ENCODE results near the gene NPAS3. TPM values are rescaled to one million over a fixed set of nuclear protein-coding genes. Genes with fewer than 3 reads are reported as not detected.

NPAS3 gene
- total RNA-seq, 1 experiment from 2014 or later: 15.6 TPM

DNA sequence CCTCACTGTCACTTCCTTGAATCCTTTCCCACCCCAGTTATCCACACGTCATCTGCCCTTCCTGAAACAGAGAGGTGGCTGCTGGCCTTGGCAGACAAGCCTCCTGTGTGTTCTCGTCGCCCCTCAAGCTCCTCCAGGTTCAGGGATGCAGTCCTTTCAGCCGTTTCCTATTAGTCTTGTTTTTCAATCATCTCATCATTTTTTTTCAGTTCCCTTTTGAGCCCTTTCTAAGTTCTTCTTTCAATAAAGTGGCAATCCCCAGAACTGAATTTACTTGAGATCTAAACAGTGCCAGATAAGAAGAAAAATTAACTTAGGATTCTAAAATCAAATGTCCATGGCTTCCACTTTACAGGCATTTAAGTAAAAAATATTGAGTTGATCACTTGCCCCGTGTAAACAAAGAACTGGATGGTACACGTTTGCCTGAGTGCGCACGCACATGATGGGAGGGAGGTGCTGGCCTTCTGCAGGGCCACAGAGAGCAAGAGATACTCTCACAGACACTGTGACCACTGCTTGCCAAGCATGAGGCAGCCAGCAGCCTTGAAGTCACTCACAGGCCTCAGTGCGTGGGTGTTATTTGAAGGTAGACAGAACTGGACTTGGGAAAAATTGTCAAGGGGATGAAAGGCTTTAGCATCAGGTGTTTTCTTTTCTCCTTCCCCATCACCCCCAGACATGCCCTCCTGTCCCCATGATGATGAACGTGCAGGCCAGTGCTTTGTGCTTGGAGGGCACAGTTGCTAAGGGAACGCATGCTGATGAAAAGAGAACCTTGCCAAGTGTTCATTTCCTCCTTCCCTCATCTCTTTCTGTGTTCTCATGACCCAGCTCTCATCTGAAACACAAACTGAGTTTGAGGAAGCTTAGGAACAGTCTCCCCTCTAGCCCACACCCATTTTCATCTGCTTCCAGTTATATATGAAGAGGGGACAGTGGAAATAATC lies 603.9 kb downstream of the NPAS3 start:
- no peaks in the 10 kb centered on the region for H3K4me1 ChIP-seq (ENCODE audit: insufficient read depth, low read length, poor library complexity, severe bottlenecking)
- DNase-seq (ENCODE audit: low spot score): no peak
- H3K4me3 ChIP-seq (ENCODE audit: low read depth, low read length, poor library complexity, severe bottlenecking): no peak overlapping the region
- no peaks in the 10 kb centered on the region for H3K9me3 ChIP-seq (ENCODE audit: low read depth, low read length, poor library complexity, severe bottlenecking)
- intact Hi-C loops (cut with micrococcal nuclease; ENCODE audit: unreplicated experiment): no loop called here
- ChIA-PET CTCF (no interaction called here), POLR2A (ENCODE audit: low non-redundant PET) (no interaction called here)
- no TSS peak for BruUV-seq (replicated peaks)
- TF ChIP-seq, protein P1, sequence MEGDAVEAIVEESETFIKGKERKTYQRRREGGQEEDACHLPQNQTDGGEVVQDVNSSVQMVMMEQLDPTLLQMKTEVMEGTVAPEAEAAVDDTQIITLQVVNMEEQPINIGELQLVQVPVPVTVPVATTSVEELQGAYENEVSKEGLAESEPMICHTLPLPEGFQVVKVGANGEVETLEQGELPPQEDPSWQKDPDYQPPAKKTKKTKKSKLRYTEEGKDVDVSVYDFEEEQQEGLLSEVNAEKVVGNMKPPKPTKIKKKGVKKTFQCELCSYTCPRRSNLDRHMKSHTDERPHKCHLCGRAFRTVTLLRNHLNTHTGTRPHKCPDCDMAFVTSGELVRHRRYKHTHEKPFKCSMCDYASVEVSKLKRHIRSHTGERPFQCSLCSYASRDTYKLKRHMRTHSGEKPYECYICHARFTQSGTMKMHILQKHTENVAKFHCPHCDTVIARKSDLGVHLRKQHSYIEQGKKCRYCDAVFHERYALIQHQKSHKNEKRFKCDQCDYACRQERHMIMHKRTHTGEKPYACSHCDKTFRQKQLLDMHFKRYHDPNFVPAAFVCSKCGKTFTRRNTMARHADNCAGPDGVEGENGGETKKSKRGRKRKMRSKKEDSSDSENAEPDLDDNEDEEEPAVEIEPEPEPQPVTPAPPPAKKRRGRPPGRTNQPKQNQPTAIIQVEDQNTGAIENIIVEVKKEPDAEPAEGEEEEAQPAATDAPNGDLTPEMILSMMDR (conservative IDR thresholded peaks at IDR 0.05; ENCODE audit: low read depth, low read length): no peak
- TF ChIP-seq EZH2 (IDR thresholded peaks at IDR 0.05; ENCODE audit: borderline replicate concordance, low read depth, low read length, poor library complexity, severe bottlenecking): no peak
- no peak overlapping the region for H3K27ac ChIP-seq (ENCODE audit: low read depth, low read length, poor library complexity, severe bottlenecking)
- no peaks in the 10 kb centered on the region for H3K27me3 ChIP-seq (replicated peaks; ENCODE audit: insufficient read depth, low read depth, low read length, poor library complexity)
- H3K36me3 ChIP-seq (ENCODE audit: insufficient read depth, low read length, poor library complexity, severe bottlenecking): no peaks in the 10 kb centered on the region

DNA sequence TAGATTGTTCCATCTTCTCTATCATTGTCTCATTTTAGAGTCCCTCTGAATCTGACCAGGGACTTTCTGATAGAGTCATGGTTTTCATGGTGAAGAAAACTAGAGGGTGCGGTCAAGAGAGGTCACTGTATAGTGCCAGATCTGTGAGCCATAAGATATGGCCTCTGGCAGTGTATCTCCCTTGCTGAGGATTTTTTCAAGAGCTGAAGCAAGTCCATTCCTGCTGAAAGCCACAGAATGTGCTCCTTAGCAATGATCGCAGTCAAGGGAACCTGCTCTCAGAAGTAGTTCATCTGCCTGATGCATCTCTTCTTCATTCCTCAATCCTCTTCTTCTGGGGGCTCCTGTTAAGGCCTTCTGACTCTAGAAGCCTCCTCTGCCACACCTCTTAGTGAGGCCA lies 607.0 kb downstream of the NPAS3 start:
- BruUV-seq (replicated peaks): no TSS peak
- no peak overlapping the region for H3K27ac ChIP-seq (ENCODE audit: low read depth, low read length, poor library complexity, severe bottlenecking)
- H3K4me3 ChIP-seq (ENCODE audit: low read depth, low read length, poor library complexity, severe bottlenecking): no peak overlapping the region
- ChIA-PET POLR2A (ENCODE audit: low non-redundant PET) (no interaction called here), CTCF (no interaction called here)
- intact Hi-C loops (cut with micrococcal nuclease; ENCODE audit: unreplicated experiment): no loop called here
- no peak for DNase-seq (ENCODE audit: low spot score)
- no peaks in the 10 kb centered on the region for H3K4me1 ChIP-seq (ENCODE audit: insufficient read depth, low read length, poor library complexity, severe bottlenecking)
- H3K36me3 ChIP-seq (ENCODE audit: insufficient read depth, low read length, poor library complexity, severe bottlenecking): no peaks in the 10 kb centered on the region
- H3K27me3 ChIP-seq (replicated peaks; ENCODE audit: insufficient read depth, low read depth, low read length, poor library complexity): no peaks in the 10 kb centered on the region
- H3K9me3 ChIP-seq (ENCODE audit: low read depth, low read length, poor library complexity, severe bottlenecking): no peaks in the 10 kb centered on the region
- TF ChIP-seq, protein P1 (conservative IDR thresholded peaks at IDR 0.05; ENCODE audit: low read depth, low read length): no peak
- no peak for TF ChIP-seq EZH2 (IDR thresholded peaks at IDR 0.05; ENCODE audit: borderline replicate concordance, low read depth, low read length, poor library complexity, severe bottlenecking)

DNA sequence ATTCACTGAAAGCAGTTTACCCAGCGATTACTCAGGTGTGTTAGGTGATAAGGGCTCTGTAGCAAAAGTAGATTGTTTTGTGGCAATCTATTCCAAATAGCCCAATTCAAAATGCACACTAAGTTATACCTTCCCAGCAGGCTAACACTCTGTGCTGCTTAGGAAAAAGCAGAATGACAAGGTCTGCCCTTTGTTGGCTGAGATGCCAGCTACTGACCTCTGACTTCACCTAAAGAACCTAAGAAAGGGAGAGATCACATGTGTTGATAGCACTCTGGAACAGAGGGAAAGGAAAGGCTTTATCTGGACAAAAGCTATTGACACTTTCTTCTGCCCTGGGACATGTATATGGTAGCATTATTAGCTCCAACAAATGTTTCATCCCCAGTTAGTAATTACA lies 609.9 kb downstream of the NPAS3 start:
- DNase-seq (ENCODE audit: low spot score): no peak
- peaks cover under 1% of the 10 kb centered on the region for H3K4me1 ChIP-seq (ENCODE audit: insufficient read depth, low read length, poor library complexity, severe bottlenecking)
- H3K9me3 ChIP-seq (ENCODE audit: low read depth, low read length, poor library complexity, severe bottlenecking): no peaks in the 10 kb centered on the region
- intact Hi-C loops (cut with micrococcal nuclease; ENCODE audit: unreplicated experiment): no loop called here
- H3K36me3 ChIP-seq (ENCODE audit: insufficient read depth, low read length, poor library complexity, severe bottlenecking): no peaks in the 10 kb centered on the region
- H3K4me3 ChIP-seq (ENCODE audit: low read depth, low read length, poor library complexity, severe bottlenecking): no peak overlapping the region
- no peak overlapping the region for H3K27ac ChIP-seq (ENCODE audit: low read depth, low read length, poor library complexity, severe bottlenecking)
- POLR2A ChIA-PET (ENCODE audit: low non-redundant PET): no interaction called here
- no peaks in the 10 kb centered on the region for H3K27me3 ChIP-seq (replicated peaks; ENCODE audit: insufficient read depth, low read depth, low read length, poor library complexity)
- CTCF ChIA-PET: no interaction called here
- TF ChIP-seq EZH2 (IDR thresholded peaks at IDR 0.05; ENCODE audit: borderline replicate concordance, low read depth, low read length, poor library complexity, severe bottlenecking): no peak
- TF ChIP-seq, protein P1 (conservative IDR thresholded peaks at IDR 0.05; ENCODE audit: low read depth, low read length): no peak
- BruUV-seq (replicated peaks): no TSS peak
